BLaER1 treated with 17β-estradiol and CSF1 and Interleukin-3, amounts not matched to agents 10 nM and 100 nM (cell line): ENCODE data around the gene TMEM179.
A peak's percentile ranks its signal among the peaks of the same experiment; 100 is the strongest.
"Not testable (repeated sequence)": the region's sequence is repeated elsewhere in the genome, so short reads cannot be mapped to it uniquely, and the experiment has no call there.

Experiments
- H3K27ac ChIP-seq, 11 experiments: shearing (Covaris generic); formaldehyde crosslinking; 2 replicates each; pipeline ENCODE4 v1.8.1; 2022
- H3K27me3 ChIP-seq, 11 experiments: shearing (Covaris generic); formaldehyde crosslinking; 2 replicates each; pipeline ENCODE4 v1.8.1; 2022
- H3K36me3 ChIP-seq, 11 experiments: shearing (Covaris generic); formaldehyde crosslinking; 2 replicates each; pipeline ENCODE4 v1.8.1; 2022
- H3K4me1 ChIP-seq, 10 experiments: shearing (Covaris generic); formaldehyde crosslinking; 2 replicates each; pipeline ENCODE4 v1.8.1; 2022
- H3K4me2 ChIP-seq, 11 experiments: shearing (Covaris generic); formaldehyde crosslinking; 2 replicates each; pipeline ENCODE4 v1.8.1; 2022
- H3K4me3 ChIP-seq, 10 experiments: shearing (Covaris generic); formaldehyde crosslinking; 2 replicates each; pipeline ENCODE4 v1.8.1; 2022
- H3K9ac ChIP-seq, 11 experiments: shearing (Covaris generic); formaldehyde crosslinking; 2 replicates each; pipeline ENCODE4 v1.8.1; 2022
- H3K9me3 ChIP-seq, 11 experiments: shearing (Covaris generic); formaldehyde crosslinking; replicated peaks in 1 of 11; 2 replicates each; pipeline ENCODE4 v1.8.1; 2022
- H4K20me1 ChIP-seq, 11 experiments: shearing (Covaris generic); formaldehyde crosslinking; 2 replicates each; pipeline ENCODE4 v1.8.1; 2022
- Cebpa-rat ChIP-seq, 11 experiments: shearing (Covaris generic); IDR thresholded peaks; 2 replicates each; pipeline ENCODE4 v1.8.1; 2022

The TMEM179 gene

DNA sequence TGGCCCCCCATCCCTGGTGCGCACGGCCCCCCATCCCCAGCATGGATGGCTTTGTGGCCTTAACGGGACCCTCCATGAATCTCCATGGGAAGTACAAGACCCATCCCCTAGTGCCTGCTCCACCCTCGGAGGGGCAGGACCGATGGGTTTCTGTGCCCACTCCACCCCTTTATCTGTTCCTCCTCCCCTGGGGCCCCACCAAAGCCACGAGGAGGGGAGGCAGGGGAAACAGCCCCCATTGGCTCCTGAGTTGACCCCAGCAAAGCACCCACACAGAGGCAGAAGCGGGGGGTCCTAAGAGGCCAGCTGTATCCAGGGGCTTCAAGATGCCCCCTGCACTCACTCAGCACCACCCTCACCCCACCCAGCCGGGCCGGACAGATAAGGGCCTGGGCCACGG lies 36.1 kb upstream of the TMEM179 start:
- peaks cover 0 to 2% (median 0%) of the 10 kb centered on the region in 11 experiments; a peak in 1 of 22 replicates for H3K36me3 ChIP-seq
- no peak for TF ChIP-seq Cebpa-rat (IDR thresholded peaks at IDR 0.05)
- H3K9me3 ChIP-seq, result peaks cover 4 to 7% (median 6%) of the 10 kb centered on the region in 11 experiments; a peak in 21 of 22 replicates
- peak overlapping the region in 1 of 11 experiments; percentile 21; a peak in 4 of 22 replicates for H3K27ac ChIP-seq
- peaks cover 49 to 81% (median 67%) of the 10 kb centered on the region in 10 experiments for H3K4me1 ChIP-seq
- H3K9ac ChIP-seq, result peak overlapping the region in 10 of 11 experiments; percentile 4 to 80 (median 26); a peak in 9 of 22 replicates
- no peaks in the 10 kb centered on the region for H4K20me1 ChIP-seq
- peak overlapping the region; percentile 59 to 79 (median 71); a peak in 20 of 22 replicates for H3K4me2 ChIP-seq
- H3K27me3 ChIP-seq, result peaks cover 0 to 5% (median 0%) of the 10 kb centered on the region in 11 experiments; a peak in 4 of 22 replicates
- H3K4me3 ChIP-seq, result no peak overlapping the region

DNA sequence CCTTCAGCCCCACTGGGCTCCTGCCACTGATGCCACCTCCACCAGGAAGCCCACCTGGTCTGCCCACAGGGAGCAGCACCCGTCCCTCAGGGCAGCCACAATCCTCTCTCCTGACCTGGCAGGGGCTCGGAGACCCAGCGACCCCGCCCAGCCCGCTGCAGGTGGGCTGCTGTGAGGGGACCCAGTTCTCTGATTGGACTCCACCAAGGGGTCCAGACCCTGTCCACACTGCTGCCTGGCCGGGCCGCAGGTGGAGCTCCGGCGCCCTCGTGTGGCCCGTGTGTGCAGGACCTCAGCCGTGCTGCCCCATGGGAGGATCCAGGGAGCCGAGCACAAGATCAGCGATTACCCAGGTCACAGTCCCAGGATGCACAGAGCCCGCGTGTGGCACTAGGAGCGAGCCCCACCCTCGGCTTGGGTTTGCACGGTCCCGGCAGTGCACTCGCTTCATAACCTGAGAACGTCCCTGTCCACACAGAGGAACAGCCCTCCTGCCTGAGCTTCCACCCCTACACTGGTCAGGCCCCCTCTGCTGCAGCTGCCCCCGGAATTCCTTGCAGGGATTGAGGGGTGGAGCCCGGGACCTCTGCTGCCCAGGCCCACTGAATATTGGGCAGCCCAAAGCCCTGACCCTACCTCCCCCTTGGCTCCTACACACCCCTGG lies 35.4 kb upstream of the TMEM179 start:
- Histone ChIP-seq H3K36me3 (no peaks in the 10 kb centered on the region), H3K9ac (peak overlapping the region in 8 of 11 experiments; percentile 4 to 80 (median 24); a peak in 6 of 22 replicates), H4K20me1 (no peaks in the 10 kb centered on the region), H3K27me3 (peaks cover 0 to 11% (median 0%) of the 10 kb centered on the region in 11 experiments; a peak in 4 of 22 replicates), H3K4me1 (peaks cover 45 to 84% (median 69%) of the 10 kb centered on the region in 10 experiments), H3K27ac (peak overlapping the region in 1 of 11 experiments; percentile 21; a peak in 1 of 22 replicates), H3K4me2 (peak overlapping the region; percentile 59 to 79 (median 71)), H3K9me3 (peaks cover 0 to under 1% (median 0%) of the 10 kb centered on the region in 11 experiments; a peak in 1 of 22 replicates), H3K4me3 (no peak overlapping the region)
- TF ChIP-seq Cebpa-rat (IDR thresholded peaks at IDR 0.05), result no peak

DNA sequence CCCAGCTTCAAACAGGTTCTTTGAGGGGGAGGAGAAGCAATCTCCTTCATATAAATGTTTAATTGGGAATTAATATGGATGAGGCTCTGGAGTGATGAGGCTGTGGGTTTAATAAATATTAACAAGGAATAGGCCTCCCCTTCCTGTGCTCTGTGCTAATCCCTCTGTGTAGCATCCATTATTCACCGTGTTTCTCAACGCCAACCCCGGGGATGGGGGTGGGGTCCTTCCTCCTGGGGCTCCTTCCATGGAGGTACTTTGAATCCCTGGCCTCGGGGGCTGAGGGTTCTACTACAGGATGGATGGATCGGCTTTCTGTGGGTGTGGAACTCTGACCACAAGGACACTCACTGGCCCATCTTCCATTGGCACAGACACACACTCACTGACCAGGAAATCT lies 34.9 kb upstream of the TMEM179 start:
- Histone ChIP-seq H3K4me2 (peak overlapping the region; percentile 59 to 79 (median 71); a peak in 14 of 22 replicates), H3K27me3 (peaks cover 0 to 11% (median 0%) of the 10 kb centered on the region in 11 experiments; a peak in 4 of 22 replicates), H3K36me3 (no peaks in the 10 kb centered on the region), H3K4me1 (peaks cover 42 to 84% (median 69%) of the 10 kb centered on the region in 10 experiments), H3K4me3 (no peak overlapping the region), H3K9me3 (no peaks in the 10 kb centered on the region), H3K27ac (no peak overlapping the region), H4K20me1 (no peaks in the 10 kb centered on the region), H3K9ac (peak overlapping the region in 1 of 11 experiments; percentile 80; a peak in 1 of 22 replicates)
- no peak for TF ChIP-seq Cebpa-rat (IDR thresholded peaks at IDR 0.05)

DNA sequence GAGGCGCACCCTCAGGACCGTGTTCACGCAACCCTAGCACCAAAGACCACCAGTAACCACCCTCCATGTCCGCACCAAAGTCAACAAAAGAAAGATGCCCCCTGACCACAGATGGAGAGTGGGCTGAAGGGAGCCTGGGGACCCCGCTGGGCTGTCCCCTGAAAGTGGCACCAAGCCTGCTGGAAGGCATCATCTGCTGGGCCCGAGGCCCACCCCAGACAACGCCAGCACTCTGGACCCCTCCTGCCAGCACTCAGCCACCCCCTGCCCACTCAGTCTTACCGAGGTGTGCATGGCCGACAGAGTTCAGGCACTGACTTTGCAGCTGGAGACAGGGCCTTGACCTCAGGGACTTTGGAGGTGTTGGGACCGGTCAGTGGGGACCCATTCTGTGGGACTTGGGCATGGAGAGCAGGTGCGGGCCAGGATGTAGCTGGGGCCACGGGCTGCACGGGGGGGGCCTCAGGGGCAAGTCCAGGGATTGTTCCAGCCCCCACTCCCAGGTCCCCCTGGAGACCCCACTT lies 34.4 kb upstream of the TMEM179 start:
- peak overlapping the region in 4 of 11 experiments; percentile 1 to 79 (median 76); a peak in 1 of 22 replicates for H3K4me2 ChIP-seq
- no peak overlapping the region; a peak in 1 of 22 replicates for H3K9ac ChIP-seq
- H3K4me3 ChIP-seq, result no peak overlapping the region
- H3K36me3 ChIP-seq, result no peaks in the 10 kb centered on the region
- H4K20me1 ChIP-seq, result no peaks in the 10 kb centered on the region
- no peaks in the 10 kb centered on the region for H3K9me3 ChIP-seq
- H3K27me3 ChIP-seq, result peaks cover 0 to 11% (median 0%) of the 10 kb centered on the region in 11 experiments; a peak in 4 of 22 replicates
- H3K27ac ChIP-seq, result no peak overlapping the region
- H3K4me1 ChIP-seq, result peaks cover 41 to 84% (median 69%) of the 10 kb centered on the region in 10 experiments
- TF ChIP-seq Cebpa-rat (IDR thresholded peaks at IDR 0.05), result no peak

DNA sequence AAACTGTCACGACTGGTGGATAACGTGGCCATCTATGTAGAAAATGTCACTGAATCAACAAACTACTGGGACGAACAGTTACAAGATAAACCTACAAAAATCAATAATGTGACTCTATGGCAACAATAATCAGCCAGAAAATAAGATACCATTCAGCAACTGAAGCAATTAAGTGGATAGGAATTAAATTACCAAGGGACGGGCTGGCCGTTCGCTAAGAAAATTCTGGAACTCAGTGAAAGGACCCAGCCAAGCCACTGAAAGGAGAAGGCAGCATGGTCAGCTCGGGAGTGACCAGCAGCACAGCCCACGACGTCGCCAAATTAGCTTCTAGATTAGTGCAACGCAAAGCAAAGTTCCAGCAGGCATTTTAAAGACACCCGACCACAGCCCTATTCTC lies 33.6 kb upstream of the TMEM179 start:
- Histone ChIP-seq H3K9me3 (no peaks in the 10 kb centered on the region), H3K27ac (no peak overlapping the region), H3K4me2 (peak overlapping the region in 1 of 11 experiments; percentile 9; a peak in 1 of 22 replicates), H3K9ac (peak overlapping the region in 1 of 11 experiments; percentile 24; a peak in 1 of 22 replicates), H3K36me3 (no peaks in the 10 kb centered on the region), H3K4me3 (no peak overlapping the region), H3K27me3 (peaks cover 0 to 17% (median 0%) of the 10 kb centered on the region in 11 experiments; a peak in 5 of 22 replicates), H4K20me1 (no peaks in the 10 kb centered on the region), H3K4me1 (peaks cover 43 to 84% (median 70%) of the 10 kb centered on the region in 10 experiments)
- TF ChIP-seq Cebpa-rat (IDR thresholded peaks at IDR 0.05), result no peak

DNA sequence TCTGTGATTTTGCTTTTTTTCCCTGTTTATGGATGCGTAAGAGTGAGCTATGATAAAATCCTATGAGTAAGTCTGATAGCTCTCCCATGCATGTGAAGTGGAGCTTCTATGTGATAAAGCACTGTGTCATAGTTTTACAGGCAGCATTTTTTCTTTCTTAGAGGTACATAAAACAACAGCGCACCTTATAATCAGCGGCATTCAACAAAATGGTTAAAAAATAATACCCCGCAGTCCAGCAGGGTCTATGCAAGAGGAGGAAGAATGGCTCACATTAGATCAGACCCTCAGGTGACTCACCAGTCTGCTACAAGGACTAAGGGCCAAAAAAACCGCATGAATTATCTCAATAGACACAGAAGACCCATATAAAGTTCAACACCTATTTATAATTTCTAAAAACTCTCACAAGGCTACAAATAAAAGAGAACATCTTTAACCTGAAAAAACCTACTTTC lies 33.0 kb upstream of the TMEM179 start:
- Histone ChIP-seq H3K4me3 (no peak overlapping the region), H3K4me1 (peaks cover 39 to 85% (median 70%) of the 10 kb centered on the region in 10 experiments), H3K9ac (peak overlapping the region in 1 of 11 experiments; percentile 24; a peak in 1 of 22 replicates), H3K27ac (no peak overlapping the region), H3K9me3 (no peaks in the 10 kb centered on the region), H3K4me2 (no peak overlapping the region), H3K36me3 (no peaks in the 10 kb centered on the region), H4K20me1 (no peaks in the 10 kb centered on the region), H3K27me3 (peaks cover 0 to 17% (median 0%) of the 10 kb centered on the region in 11 experiments; a peak in 5 of 22 replicates)
- TF ChIP-seq Cebpa-rat (IDR thresholded peaks at IDR 0.05), result no peak

DNA sequence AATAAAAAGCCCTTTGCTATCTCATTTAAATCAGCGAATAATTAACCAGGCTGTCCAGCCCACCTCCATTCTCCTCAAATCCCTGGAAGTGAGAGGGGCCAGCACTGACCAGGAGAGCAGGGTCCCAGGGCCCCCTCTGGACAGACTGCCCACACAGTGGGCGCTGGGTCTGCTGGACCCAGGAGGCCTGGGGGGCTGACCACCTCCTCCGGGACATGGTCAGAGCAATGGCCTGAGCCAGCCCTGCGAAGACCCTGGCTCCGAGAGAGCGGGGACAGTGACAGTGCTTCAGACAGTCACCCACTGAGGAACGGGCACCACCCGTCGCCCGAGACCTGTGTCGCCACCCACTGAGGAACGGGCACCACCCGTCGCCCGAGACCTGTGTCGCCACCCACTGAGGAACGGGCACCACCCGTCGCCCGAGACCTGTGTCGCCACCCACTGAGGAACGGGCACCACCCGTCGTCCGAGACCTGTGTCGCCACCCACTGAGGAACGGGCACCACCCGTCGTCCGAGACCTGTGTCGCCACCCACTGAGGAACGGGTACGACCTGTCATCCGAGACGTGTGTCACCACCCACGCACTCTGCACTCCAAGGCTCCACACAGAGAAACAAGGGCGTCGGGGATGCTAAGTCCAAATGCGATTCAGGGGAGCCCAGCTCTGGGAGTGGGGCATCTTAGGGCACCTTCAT lies 32.4 kb upstream of the TMEM179 start:
- Histone ChIP-seq H3K4me2 (peak overlapping the region in 3 of 11 experiments; percentile 80 to 83 (median 82); a peak in 3 of 22 replicates), H3K4me1 (peaks cover 33 to 85% (median 69%) of the 10 kb centered on the region in 10 experiments), H3K27me3 (peaks cover 0 to 17% (median 0%) of the 10 kb centered on the region in 11 experiments; a peak in 5 of 22 replicates)
- not testable (repeated sequence) for H3K4me3 ChIP-seq, H3K27ac ChIP-seq, H3K36me3 ChIP-seq, H3K9me3 ChIP-seq, H4K20me1 ChIP-seq, H3K9ac ChIP-seq

DNA sequence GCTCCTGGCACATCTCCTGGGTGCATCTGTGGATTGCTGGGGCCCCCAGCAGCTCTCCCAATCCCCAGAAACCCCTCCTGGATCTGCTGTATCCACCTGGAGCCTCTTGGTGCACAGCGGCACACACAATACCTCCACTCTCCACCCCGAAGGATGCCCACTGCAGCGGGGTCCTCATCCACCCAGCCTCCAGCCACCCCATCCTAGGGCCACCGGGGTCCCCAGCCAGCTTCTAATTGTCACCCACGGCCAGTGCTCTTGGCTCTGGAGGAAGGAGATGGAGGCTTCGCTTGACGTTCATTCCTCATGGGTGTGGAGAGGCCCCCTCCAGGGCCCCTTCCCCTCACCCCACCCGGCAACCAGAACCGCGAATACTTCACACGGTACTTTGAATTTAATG lies 31.6 kb upstream of the TMEM179 start:
- Histone ChIP-seq H3K4me3 (no peak overlapping the region), H3K4me2 (peak overlapping the region in 8 of 11 experiments; percentile 79 to 94 (median 82); a peak in 17 of 22 replicates), H3K27ac (no peak overlapping the region), H3K9me3 (no peaks in the 10 kb centered on the region), H3K36me3 (no peaks in the 10 kb centered on the region), H3K4me1 (peaks cover 25 to 83% (median 64%) of the 10 kb centered on the region in 10 experiments), H3K27me3 (peaks cover 0 to 17% (median 0%) of the 10 kb centered on the region in 11 experiments; a peak in 5 of 22 replicates), H4K20me1 (no peaks in the 10 kb centered on the region), H3K9ac (peak overlapping the region in 1 of 11 experiments; percentile 77; a peak in 1 of 22 replicates)
- no peak for TF ChIP-seq Cebpa-rat (IDR thresholded peaks at IDR 0.05)
